Stimulated activated CD4-positive, alpha-beta T cell treated with anti-CD3 and anti-CD28 coated beads, TNF-alpha, amount 100 ng/mL, for 24 hours (primary cell): ENCODE measurements around the gene GNA12.

ENCODE experiments used
- DNase-seq, 3 experiments: peaks; one replicate each; pipeline ENCODE4 v3.0.0-alpha.2; 2020; ENCODE audit warnings: low read depth in 3 of 3

GNA12 gene

GRCh38 chr7:2838451-2838850 lies 5.7 kb downstream of the GNA12 start:
- DNase-seq = no peak

GRCh38 chr7:2837496-2837895 lies 6.6 kb downstream of the GNA12 start:
- DNase-seq = no peak

- DNase-seq = no peak
These were observed 9.2 kb downstream of the GNA12 start for GRCh38 chr7:2834748-2835441.

- no peak for DNase-seq
These were observed 10.8 kb downstream of the GNA12 start for GRCh38 chr7:2833083-2833910.

GRCh38 chr7:2832461-2832860 lies 11.6 kb downstream of the GNA12 start:
- no peak for DNase-seq

- DNase-seq = no peak
These were observed 13.3 kb downstream of the GNA12 start for GRCh38 chr7:2830609-2831376.

GRCh38 chr7:2829040-2829439 lies 15.1 kb downstream of the GNA12 start:
- no peak for DNase-seq

GRCh38 chr7:2826771-2827170 lies 17.3 kb downstream of the GNA12 start:
- no peak for DNase-seq

GRCh38 chr7:2825559-2826227 lies 18.4 kb downstream of the GNA12 start:
- no peak for DNase-seq

GRCh38 chr7:2824678-2825461 lies 19.2 kb downstream of the GNA12 start:
- DNase-seq = no peak

- DNase-seq = no peak
These were observed 20.0 kb downstream of the GNA12 start for GRCh38 chr7:2824026-2824677.

- DNase-seq = no peak
These were observed 21.0 kb downstream of the GNA12 start for GRCh38 chr7:2823130-2823529.

- DNase-seq = no peak
These were observed 22.1 kb downstream of the GNA12 start for GRCh38 chr7:2821842-2822507.

- no peak for DNase-seq
These were observed 22.8 kb downstream of the GNA12 start for GRCh38 chr7:2821161-2821841.

GRCh38 chr7:2820508-2820934 lies 23.6 kb downstream of the GNA12 start:
- no peak for DNase-seq

- no peak for DNase-seq
These were observed 24.1 kb downstream of the GNA12 start for GRCh38 chr7:2819954-2820397.

GRCh38 chr7:2819161-2819953 lies 24.8 kb downstream of the GNA12 start:
- no peak for DNase-seq

GRCh38 chr7:2818653-2819052 lies 25.5 kb downstream of the GNA12 start:
- DNase-seq = no peak

GRCh38 chr7:2818121-2818520 lies 26.0 kb downstream of the GNA12 start:
- no peak for DNase-seq
